ENCODE measurements around the gene APPBP2. TPM values are rescaled to one million over a fixed set of nuclear protein-coding genes. Genes with fewer than 3 reads are reported as not detected.
"Not testable (repeated sequence)": the region's sequence is repeated elsewhere in the genome, so short reads cannot be mapped to it uniquely, and the experiment has no call there.

The APPBP2 gene
- 80.5 TPM for total RNA-seq

- peak; percentile 89 for DNase-seq
These were observed at the start of gene APPBP2 for GRCh38 chr17:60525685-60526514. Gene APPBP2, minus strand, starts transcription at chr17:60526242. Its CDS starts 311 bp downstream, at chr17:60525931.

- no peak for DNase-seq
These were observed 47.4 kb upstream of the APPBP2 start for GRCh38 chr17:60573236-60574051.

- no peak for DNase-seq
These were observed 39.2 kb upstream of the APPBP2 start for GRCh38 chr17:60565233-60565632.

GRCh38 chr17:60563743-60564142 lies 37.7 kb upstream of the APPBP2 start:
- no peak for DNase-seq

- no peak for DNase-seq
These were observed 36.4 kb upstream of the APPBP2 start for GRCh38 chr17:60562421-60562820.

- DNase-seq = no peak
These were observed 34.8 kb upstream of the APPBP2 start for GRCh38 chr17:60560860-60561257.

GRCh38 chr17:60559995-60560859 lies 34.2 kb upstream of the APPBP2 start:
- no peak for DNase-seq

- DNase-seq = no peak
These were observed 33.6 kb upstream of the APPBP2 start for GRCh38 chr17:60559659-60559994.

GRCh38 chr17:60557805-60558204 lies 31.8 kb upstream of the APPBP2 start:
- no peak for DNase-seq

- no peak for DNase-seq
These were observed 29.7 kb upstream of the APPBP2 start for GRCh38 chr17:60555786-60556185.

GRCh38 chr17:60554377-60554788 lies 28.3 kb upstream of the APPBP2 start:
- DNase-seq = no peak

- not testable (repeated sequence) for DNase-seq
These were observed 26.2 kb upstream of the APPBP2 start for GRCh38 chr17:60552255-60552654.

GRCh38 chr17:60548990-60549389 lies 22.9 kb upstream of the APPBP2 start:
- DNase-seq = no peak

- no peak for DNase-seq
These were observed 19.6 kb upstream of the APPBP2 start for GRCh38 chr17:60545465-60546191.

- DNase-seq = no peak
These were observed 16.0 kb upstream of the APPBP2 start for GRCh38 chr17:60542071-60542470.

GRCh38 chr17:60540460-60540859 lies 14.4 kb upstream of the APPBP2 start:
- DNase-seq = no peak

GRCh38 chr17:60539807-60540206 lies 13.8 kb upstream of the APPBP2 start:
- DNase-seq = no peak

GRCh38 chr17:60538726-60539125 lies 12.7 kb upstream of the APPBP2 start:
- no peak for DNase-seq

GRCh38 chr17:60535382-60536279 lies 9.6 kb upstream of the APPBP2 start:
- no peak for DNase-seq

GRCh38 chr17:60534613-60535157 lies 8.6 kb upstream of the APPBP2 start:
- DNase-seq = no peak

Measured in occipital lobe (tissue), 2 donors.